Parathyroid adenoma (tissue), 2 donors: ENCODE data around the gene MDFI.

ENCODE experiments used
- H2AFZ ChIP-seq: fragments of 300-600 bp; sonication (generic); one replicate; pipeline ENCODE4 v1.7.0; 2017; ENCODE audit warnings: antibody characterized with exemption, mild to moderate bottlenecking
- H3K27ac ChIP-seq: fragments of 300-600 bp; sonication (generic); one replicate; pipeline ENCODE4 v1.7.0; 2017
- H3K27me3 ChIP-seq: fragments of 300-600 bp; sonication (generic); one replicate; pipeline ENCODE4 v1.7.0; 2017; ENCODE audit warnings: low read length; ENCODE audit not compliant: control insufficient read depth, insufficient read depth
- H3K36me3 ChIP-seq: fragments of 300-600 bp; sonication (generic); one replicate; pipeline ENCODE4 v1.7.0; 2017; ENCODE audit warnings: low read length; ENCODE audit not compliant: control insufficient read depth, insufficient read depth
- H3K4me1 ChIP-seq: fragments of 300-600 bp; sonication (generic); one replicate; pipeline ENCODE4 v1.7.0; 2017; ENCODE audit warnings: control low read depth
- H3K4me2 ChIP-seq: fragments of 300-600 bp; sonication (generic); one replicate; pipeline ENCODE4 v1.7.0; 2017; ENCODE audit warnings: low read length
- H3K4me3 ChIP-seq: fragments of 300-600 bp; sonication (generic); one replicate; pipeline ENCODE4 v1.7.0; 2017; ENCODE audit warnings: low read depth, low read length
- H3K79me2 ChIP-seq: fragments of 300-600 bp; sonication (generic); one replicate; pipeline ENCODE4 v1.7.0; 2017; ENCODE audit warnings: control low read depth
- H3K9ac ChIP-seq: fragments of 300-600 bp; sonication (generic); one replicate; pipeline ENCODE4 v1.7.0; 2017; ENCODE audit warnings: mild to moderate bottlenecking
- H3K9me3 ChIP-seq: fragments of 300-600 bp; sonication (generic); one replicate; pipeline ENCODE4 v1.7.0; 2017; ENCODE audit warnings: low read length; ENCODE audit not compliant: control insufficient read depth
- TF ChIP-seq, protein P1 (sequence below): fragments of 300-600 bp; sonication (generic); IDR thresholded peaks from one replicate; pipeline ENCODE4 v1.7.0; 2017; ENCODE audit warnings: antibody characterized with exemption, mild to moderate bottlenecking
- donor health status: primary hyperparathyroidism.

MDFI gene

GRCh38 chr6:41602422-41602743 is 35.9 kb upstream of the MDFI start:
- Histone ChIP-seq H2AFZ (no peak overlapping the region), H3K9ac (no peak overlapping the region), H3K4me1 (peaks cover 8% of the 10 kb centered on the region), H3K27ac (no peak overlapping the region), H3K4me2 (no peak overlapping the region), H3K9me3 (no peaks in the 10 kb centered on the region), H3K79me2 (no peaks in the 10 kb centered on the region), H3K27me3 (no peaks in the 10 kb centered on the region), H3K36me3 (no peaks in the 10 kb centered on the region), H3K4me3 (no peak overlapping the region)
- TF ChIP-seq, protein P1, sequence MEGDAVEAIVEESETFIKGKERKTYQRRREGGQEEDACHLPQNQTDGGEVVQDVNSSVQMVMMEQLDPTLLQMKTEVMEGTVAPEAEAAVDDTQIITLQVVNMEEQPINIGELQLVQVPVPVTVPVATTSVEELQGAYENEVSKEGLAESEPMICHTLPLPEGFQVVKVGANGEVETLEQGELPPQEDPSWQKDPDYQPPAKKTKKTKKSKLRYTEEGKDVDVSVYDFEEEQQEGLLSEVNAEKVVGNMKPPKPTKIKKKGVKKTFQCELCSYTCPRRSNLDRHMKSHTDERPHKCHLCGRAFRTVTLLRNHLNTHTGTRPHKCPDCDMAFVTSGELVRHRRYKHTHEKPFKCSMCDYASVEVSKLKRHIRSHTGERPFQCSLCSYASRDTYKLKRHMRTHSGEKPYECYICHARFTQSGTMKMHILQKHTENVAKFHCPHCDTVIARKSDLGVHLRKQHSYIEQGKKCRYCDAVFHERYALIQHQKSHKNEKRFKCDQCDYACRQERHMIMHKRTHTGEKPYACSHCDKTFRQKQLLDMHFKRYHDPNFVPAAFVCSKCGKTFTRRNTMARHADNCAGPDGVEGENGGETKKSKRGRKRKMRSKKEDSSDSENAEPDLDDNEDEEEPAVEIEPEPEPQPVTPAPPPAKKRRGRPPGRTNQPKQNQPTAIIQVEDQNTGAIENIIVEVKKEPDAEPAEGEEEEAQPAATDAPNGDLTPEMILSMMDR = no peak

DNA sequence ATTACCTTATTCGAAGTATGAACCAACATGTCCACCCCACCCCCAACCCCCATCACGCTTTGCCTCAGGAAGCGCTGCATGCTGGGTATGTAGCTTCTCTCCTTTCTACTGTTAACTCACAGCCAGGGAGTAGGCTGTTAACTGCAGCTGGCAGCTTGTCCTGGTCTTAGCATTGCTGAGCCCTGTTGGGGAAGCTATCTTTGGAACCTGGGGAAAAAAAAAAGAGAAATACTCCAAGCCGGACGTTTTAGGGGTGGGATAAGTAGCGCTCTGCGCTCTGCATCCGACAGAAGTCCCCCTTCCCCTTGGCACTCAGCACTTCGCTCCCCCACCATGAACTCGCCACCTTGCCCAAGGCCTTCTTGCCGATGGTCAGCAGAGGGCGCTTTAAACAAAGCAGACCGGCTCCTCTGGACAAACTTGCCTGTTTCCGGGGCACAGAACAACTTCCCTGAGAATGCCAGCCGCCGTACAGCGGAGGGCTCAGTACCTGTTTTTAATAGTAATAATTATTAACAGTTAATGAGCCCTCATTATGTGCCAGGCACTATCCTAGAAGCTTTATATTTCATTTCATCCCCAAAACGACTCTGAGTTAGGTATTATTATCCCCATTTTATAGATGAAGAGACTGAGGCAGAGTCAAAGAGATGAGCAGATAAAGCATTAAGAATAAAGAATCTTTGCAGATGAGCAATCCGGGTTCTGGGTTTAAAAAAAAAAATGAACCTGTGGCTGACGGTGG is 35.2 kb upstream of the MDFI start:
- TF ChIP-seq, protein P1 = peak; percentile 91
- no peaks in the 10 kb centered on the region for H3K9me3 ChIP-seq
- H3K4me2 ChIP-seq = peak overlapping the region; percentile 13
- no peak overlapping the region for H3K9ac ChIP-seq
- peaks cover 8% of the 10 kb centered on the region for H3K4me1 ChIP-seq
- H3K36me3 ChIP-seq = no peaks in the 10 kb centered on the region
- no peak overlapping the region for H3K4me3 ChIP-seq
- H3K79me2 ChIP-seq = no peaks in the 10 kb centered on the region
- no peak overlapping the region for H3K27ac ChIP-seq
- no peaks in the 10 kb centered on the region for H3K27me3 ChIP-seq
- peak overlapping the region; percentile 68 for H2AFZ ChIP-seq

DNA sequence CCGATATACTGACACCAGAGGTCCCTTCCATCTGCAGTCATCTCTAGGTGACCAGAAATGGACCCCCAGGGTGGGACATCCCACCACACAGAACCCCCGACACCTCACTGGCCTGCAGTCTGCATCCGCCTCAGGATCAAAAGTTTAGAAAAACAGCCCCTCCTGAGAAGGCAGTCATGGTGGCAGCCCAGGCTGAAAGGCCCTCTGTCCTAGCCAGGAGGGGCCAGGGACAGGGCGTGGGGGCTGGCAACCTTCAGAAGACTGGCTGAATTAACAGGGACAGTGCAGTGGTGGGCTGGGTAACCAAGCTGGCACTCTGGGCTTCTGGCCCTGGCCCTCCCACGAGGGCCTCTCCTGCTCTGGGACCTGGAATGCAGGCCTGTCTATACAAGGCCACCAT is 34.3 kb upstream of the MDFI start:
- Histone ChIP-seq H3K4me1 (peaks cover 8% of the 10 kb centered on the region), H3K4me3 (no peak overlapping the region), H2AFZ (no peak overlapping the region), H3K4me2 (no peak overlapping the region), H3K27ac (no peak overlapping the region), H3K36me3 (no peaks in the 10 kb centered on the region), H3K79me2 (no peaks in the 10 kb centered on the region), H3K9ac (no peak overlapping the region), H3K9me3 (no peaks in the 10 kb centered on the region), H3K27me3 (no peaks in the 10 kb centered on the region)
- TF ChIP-seq, protein P1 = no peak

DNA sequence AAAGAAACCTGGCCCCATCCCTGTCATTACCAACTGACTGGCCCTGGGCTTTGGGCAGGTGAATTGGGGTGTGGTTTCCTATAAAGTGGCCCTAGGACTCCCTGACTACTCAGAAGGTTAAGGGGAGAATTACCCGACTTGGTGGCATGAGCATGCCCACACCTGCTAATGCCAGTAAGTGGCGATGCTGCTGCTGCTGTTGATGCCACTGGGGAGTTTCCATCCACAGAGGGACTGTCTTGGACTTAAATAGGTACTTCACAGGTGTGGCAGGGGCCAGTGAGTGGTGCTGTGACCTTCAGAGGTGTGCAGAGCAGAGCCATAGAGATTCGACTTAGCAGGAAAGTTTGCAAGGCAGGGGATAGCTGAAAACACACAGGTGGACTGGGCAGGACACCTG is 32.6 kb upstream of the MDFI start:
- Histone ChIP-seq H3K9me3 (no peaks in the 10 kb centered on the region), H3K27ac (no peak overlapping the region), H3K9ac (no peak overlapping the region), H3K4me2 (no peak overlapping the region), H2AFZ (no peak overlapping the region), H3K36me3 (no peaks in the 10 kb centered on the region), H3K27me3 (no peaks in the 10 kb centered on the region), H3K4me3 (no peak overlapping the region), H3K4me1 (peaks cover 8% of the 10 kb centered on the region), H3K79me2 (no peaks in the 10 kb centered on the region)
- TF ChIP-seq, protein P1 = no peak

GRCh38 chr6:41607036-41607435 is 31.2 kb upstream of the MDFI start:
- no peaks in the 10 kb centered on the region for H3K79me2 ChIP-seq
- H3K4me1 ChIP-seq = peaks cover 8% of the 10 kb centered on the region
- H2AFZ ChIP-seq = no peak overlapping the region
- H3K9me3 ChIP-seq = no peaks in the 10 kb centered on the region
- no peaks in the 10 kb centered on the region for H3K36me3 ChIP-seq
- no peak overlapping the region for H3K27ac ChIP-seq
- H3K27me3 ChIP-seq = no peaks in the 10 kb centered on the region
- no peak overlapping the region for H3K9ac ChIP-seq
- no peak overlapping the region for H3K4me2 ChIP-seq
- no peak overlapping the region for H3K4me3 ChIP-seq
- TF ChIP-seq, protein P1 = no peak
